ENCODE data around the gene CUX1. TPM values are rescaled to one million over a fixed set of nuclear protein-coding genes. Genes with fewer than 3 reads are reported as not detected.

CUX1 gene
- total RNA-seq, 1 experiment from 2014 or later: 53.5 TPM

- Histone ChIP-seq H3K79me1 (ENCODE audit: insufficient read depth, low read depth, low read length, poor library complexity, severe bottlenecking) (no peaks in the 10 kb centered on the region), H3K56ac (ENCODE audit: insufficient read length, low read depth, low read length) (no peak overlapping the region), H2BK12ac (ENCODE audit: insufficient read length, low read depth, low read length) (no peak overlapping the region), H3K18ac (ENCODE audit: insufficient read length, low read depth, low read length) (no peak overlapping the region), H3K27ac (ENCODE audit: insufficient read length, low read depth, low read length) (no peak overlapping the region), H3K4me1 (ENCODE audit: insufficient read depth, low read length) (no peaks in the 10 kb centered on the region), H2BK15ac (ENCODE audit: low read depth, low read length) (no peak overlapping the region), H3K23me2 (ENCODE audit: insufficient read length, low read depth, low read length, poor library complexity, severe bottlenecking) (no peaks in the 10 kb centered on the region), H2BK5ac (ENCODE audit: insufficient read length, low read length) (no peak overlapping the region), H2BK120ac (ENCODE audit: low read depth, low read length, poor library complexity, severe bottlenecking) (no peak overlapping the region), H3K14ac (ENCODE audit: insufficient read depth, low read length) (no peak overlapping the region), H4K91ac (ENCODE audit: insufficient read length, low read depth, low read length) (no peak overlapping the region), H4K8ac (replicated peaks; ENCODE audit: insufficient read length, low read depth, low read length) (no peak overlapping the region), H3K4me2 (ENCODE audit: insufficient read depth, insufficient read length, low read length) (no peak overlapping the region), H4K5ac (ENCODE audit: insufficient read length, low read depth, low read length) (no peak overlapping the region), H2AK5ac (ENCODE audit: insufficient read length, low read length) (no peak overlapping the region), H3K9me3 (ENCODE audit: control insufficient read depth, low read depth, low read length) (no peaks in the 10 kb centered on the region), H3K4ac (ENCODE audit: low read depth, low read length) (no peak overlapping the region), H3K79me2 (ENCODE audit: insufficient read depth, low read length) (no peaks in the 10 kb centered on the region), H4K20me1 (ENCODE audit: control insufficient read depth, insufficient read depth, insufficient read length) (no peaks in the 10 kb centered on the region), H2AFZ (ENCODE audit: low read length) (no peak overlapping the region), H3T11ph (ENCODE audit: low read length) (no peak overlapping the region), H3K23ac (ENCODE audit: insufficient read length, low read depth, low read length) (no peak overlapping the region), H2BK20ac (ENCODE audit: low read depth, low read length, poor library complexity, severe bottlenecking) (no peak overlapping the region), H3K9ac (ENCODE audit: extremely low read depth, insufficient read length, low read length) (no peak overlapping the region), H3K27me3 (ENCODE audit: insufficient read depth, low read length) (no peaks in the 10 kb centered on the region)
- DNase-seq: no peak
- Mint-ChIP-seq H3K4me3 (no peak overlapping the region), H3K27me3 (ENCODE audit: low read depth) (no peaks in the 10 kb centered on the region; the same call in 1 of the 2 replicates), H3K9me3 (no peaks in the 10 kb centered on the region; a peak in 1 of 5 replicates), H3K36me3 (ENCODE audit: insufficient read depth in 1 of 3, low read depth in 3 of 3) (peaks cover 8 to 32% (median 9%) of the 10 kb centered on the region in 3 experiments; a peak in 6 of 7 replicates), H3K4me1 (no peaks in the 10 kb centered on the region), H3K27ac (no peak overlapping the region)
- no peak; the same call in 2 of the 3 replicates for TF ChIP-seq CTCF (conservative IDR thresholded peaks at IDR 0.05)
- WGBS (ENCODE audit: extremely low coverage, insufficient read length, low lambda C conversion rate): no CpG with 5 or more reads among the region's 14 CpGs
These were observed 402.9 kb downstream of the CUX1 start for GRCh38 chr7:102220229-102220850.

Measured in H9 (cell line).